ENCODE data around the gene PHC2. TPM values are rescaled to one million over a fixed set of nuclear protein-coding genes. Genes with fewer than 3 reads are reported as not detected.

Gene PHC2
- total RNA-seq, 2 experiments from 2014 or later = 37.7 to 39.5 TPM

DNA sequence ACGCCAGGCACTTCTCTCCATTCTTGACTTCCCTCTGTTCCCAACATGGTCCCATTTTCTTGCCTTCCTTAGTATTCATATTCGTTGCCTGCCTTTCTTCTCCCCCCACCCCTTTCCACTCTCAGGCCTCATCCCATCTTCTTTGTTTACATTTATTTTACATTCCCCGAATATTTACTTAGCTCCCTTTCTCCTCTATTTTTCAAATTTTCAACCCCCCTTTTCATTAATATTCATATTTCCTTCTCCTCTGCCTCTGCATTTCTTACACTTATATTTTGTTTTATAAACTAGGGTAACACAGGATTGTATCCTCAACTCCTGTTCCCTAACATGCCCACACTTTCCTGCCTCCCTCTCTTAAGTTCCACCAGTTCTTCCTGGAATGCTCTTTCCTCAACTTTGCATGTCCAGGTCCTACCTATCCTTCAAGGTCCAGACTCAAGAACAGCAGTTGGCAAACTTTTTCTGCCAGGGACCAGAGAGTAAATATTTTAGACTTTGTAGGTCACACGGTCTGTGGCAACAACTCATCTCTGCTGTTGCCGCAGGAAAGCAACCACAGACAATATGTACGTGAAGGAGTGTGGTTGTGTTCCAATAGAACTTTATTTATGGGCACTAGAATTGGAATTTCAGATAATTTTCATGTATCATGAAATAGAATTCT is 80.1 kb downstream of the PHC2 start:
- Mint-ChIP-seq H3K27ac (peak overlapping the region; percentile 84), H3K9me3 (no peaks in the 10 kb centered on the region), H3K36me3 (ENCODE audit: low read depth) (peaks cover 18% of the 10 kb centered on the region), H3K27me3 (no peaks in the 10 kb centered on the region), H3K4me1 (ENCODE audit: low read depth) (peaks cover 39% of the 10 kb centered on the region), H3K4me3 (peak overlapping the region; percentile 87)
- ATAC-seq (ENCODE audit: poor library complexity) = no peak
- H3K27me3 ChIP-seq (ENCODE audit: control insufficient read depth in 1 of 2, insufficient read depth in 2 of 2, low read length in 2 of 2) = no peaks in the 10 kb centered on the region
- no peak for DNase-seq
- H3K4me3 ChIP-seq (ENCODE audit: low read length) = peak overlapping the region; percentile 90
- H3K36me3 ChIP-seq (ENCODE audit: insufficient read depth, low read length) = no peaks in the 10 kb centered on the region
- peaks cover 30% of the 10 kb centered on the region for H3K4me1 ChIP-seq (ENCODE audit: insufficient read depth, low read length)
- CTCF ChIA-PET = interaction anchor here (0.9 kb wide), 1 partner anchor 224 kb away, joined by 3 read pairs; no protein-coding TSS in a partner anchor
- no peak overlapping the region for H3K27ac ChIP-seq (ENCODE audit: low read depth in 1 of 2, low read length in 2 of 2)
- POLR2A ChIA-PET = interaction anchor here (1.0 to 4.1 kb wide), 5 partner anchors 39 to 223 kb away, joined by 3 to 11 read pairs (median 9); partner anchors contain the start of gene TRIM62
- TF ChIP-seq, protein P1, sequence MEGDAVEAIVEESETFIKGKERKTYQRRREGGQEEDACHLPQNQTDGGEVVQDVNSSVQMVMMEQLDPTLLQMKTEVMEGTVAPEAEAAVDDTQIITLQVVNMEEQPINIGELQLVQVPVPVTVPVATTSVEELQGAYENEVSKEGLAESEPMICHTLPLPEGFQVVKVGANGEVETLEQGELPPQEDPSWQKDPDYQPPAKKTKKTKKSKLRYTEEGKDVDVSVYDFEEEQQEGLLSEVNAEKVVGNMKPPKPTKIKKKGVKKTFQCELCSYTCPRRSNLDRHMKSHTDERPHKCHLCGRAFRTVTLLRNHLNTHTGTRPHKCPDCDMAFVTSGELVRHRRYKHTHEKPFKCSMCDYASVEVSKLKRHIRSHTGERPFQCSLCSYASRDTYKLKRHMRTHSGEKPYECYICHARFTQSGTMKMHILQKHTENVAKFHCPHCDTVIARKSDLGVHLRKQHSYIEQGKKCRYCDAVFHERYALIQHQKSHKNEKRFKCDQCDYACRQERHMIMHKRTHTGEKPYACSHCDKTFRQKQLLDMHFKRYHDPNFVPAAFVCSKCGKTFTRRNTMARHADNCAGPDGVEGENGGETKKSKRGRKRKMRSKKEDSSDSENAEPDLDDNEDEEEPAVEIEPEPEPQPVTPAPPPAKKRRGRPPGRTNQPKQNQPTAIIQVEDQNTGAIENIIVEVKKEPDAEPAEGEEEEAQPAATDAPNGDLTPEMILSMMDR (IDR thresholded peaks at IDR 0.05) = no peak
- intact Hi-C loops (cut with DNase I, micrococcal nuclease) = loop anchor here in 1 of 2 experiments (2.0 to 5.0 kb wide), 4 partner anchors 122 to 533 kb away; partner anchors contain the start of genes AZIN2, S100PBP, YARS1 and ZSCAN20
- H3K9me3 ChIP-seq (ENCODE audit: control insufficient read depth in 1 of 2, insufficient read depth in 1 of 2, low read length in 2 of 2) = no peaks in the 10 kb centered on the region

DNA sequence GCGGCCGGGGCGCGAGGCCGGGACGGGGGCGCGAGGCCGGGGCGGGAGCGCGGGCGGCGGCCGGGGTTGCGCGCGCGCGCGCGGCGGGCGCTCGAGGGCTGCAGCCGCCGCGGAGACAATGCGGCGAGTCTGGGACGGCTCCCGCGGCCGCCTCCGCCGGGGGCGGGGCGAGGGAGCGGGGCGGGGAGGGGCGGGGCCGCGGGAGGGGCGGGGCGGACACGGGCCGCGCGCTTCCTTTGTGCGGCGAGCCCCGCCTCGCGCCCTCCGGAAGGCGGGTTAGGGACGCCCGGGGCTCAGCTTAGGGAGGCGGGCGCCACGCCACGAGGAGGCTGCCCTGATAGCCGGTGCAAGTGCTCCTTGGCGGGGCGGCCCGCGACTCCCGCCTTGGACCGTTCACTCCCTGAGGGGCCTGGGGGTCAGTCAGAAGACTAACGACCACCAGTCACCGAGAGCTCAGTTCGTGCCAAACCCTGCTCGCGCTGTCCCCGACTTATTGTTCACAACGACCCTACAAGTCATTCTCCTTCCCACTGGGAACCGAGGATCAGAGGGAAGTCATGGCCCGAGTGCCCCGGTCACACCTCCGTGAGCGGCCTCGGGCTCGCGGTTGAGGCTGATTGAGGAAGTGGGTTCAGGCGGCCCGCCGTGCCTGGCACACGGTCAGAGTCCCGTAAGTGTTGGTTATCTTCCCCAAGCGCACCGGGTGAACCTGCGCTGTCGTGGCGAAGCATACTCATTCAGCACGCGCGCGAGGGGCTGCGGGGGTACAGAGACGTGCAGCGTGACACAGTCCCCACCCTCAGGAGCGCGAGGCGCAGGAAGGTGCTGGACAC is 80.9 kb downstream of the PHC2 start:
- TF ChIP-seq, protein P1 (IDR thresholded peaks at IDR 0.05) = no peak
- Mint-ChIP-seq H3K4me1 (ENCODE audit: low read depth) (peaks cover 46% of the 10 kb centered on the region), H3K27ac (peak overlapping the region; percentile 84), H3K27me3 (no peaks in the 10 kb centered on the region), H3K36me3 (ENCODE audit: low read depth) (peaks cover 18% of the 10 kb centered on the region), H3K9me3 (no peaks in the 10 kb centered on the region), H3K4me3 (peak overlapping the region; percentile 87)
- H3K27ac ChIP-seq (ENCODE audit: low read depth in 1 of 2, low read length in 2 of 2) = peak overlapping the region in 1 of 2 donors; percentile 56
- ATAC-seq (ENCODE audit: poor library complexity) (peak; percentile 86), DNase-seq (peak; percentile 53 to 92 (median 74))
- H3K9me3 ChIP-seq (ENCODE audit: control insufficient read depth in 1 of 2, insufficient read depth in 1 of 2, low read length in 2 of 2) = no peaks in the 10 kb centered on the region
- peak overlapping the region; percentile 90 for H3K4me3 ChIP-seq (ENCODE audit: low read length)
- no peaks in the 10 kb centered on the region for H3K36me3 ChIP-seq (ENCODE audit: insufficient read depth, low read length)
- H3K4me1 ChIP-seq (ENCODE audit: insufficient read depth, low read length) = peaks cover 30% of the 10 kb centered on the region
- CTCF ChIA-PET = interaction anchor here (0.9 kb wide), 1 partner anchor 223 kb away, joined by 3 read pairs; no protein-coding TSS in a partner anchor
- H3K27me3 ChIP-seq (ENCODE audit: control insufficient read depth in 1 of 2, insufficient read depth in 2 of 2, low read length in 2 of 2) = no peaks in the 10 kb centered on the region
- intact Hi-C loops (cut with DNase I, micrococcal nuclease) = loop anchor here in 1 of 2 experiments (2.0 to 5.0 kb wide), 5 partner anchors 91 to 533 kb away; partner anchors contain the start of genes AZIN2, S100PBP, YARS1 and ZSCAN20
- POLR2A ChIA-PET = interaction anchor here (0.6 to 4.1 kb wide), 11 partner anchors 13 to 699 kb away, joined by 3 to 11 read pairs (median 4); partner anchors contain the start of genes RBBP4 and TRIM62

DNA sequence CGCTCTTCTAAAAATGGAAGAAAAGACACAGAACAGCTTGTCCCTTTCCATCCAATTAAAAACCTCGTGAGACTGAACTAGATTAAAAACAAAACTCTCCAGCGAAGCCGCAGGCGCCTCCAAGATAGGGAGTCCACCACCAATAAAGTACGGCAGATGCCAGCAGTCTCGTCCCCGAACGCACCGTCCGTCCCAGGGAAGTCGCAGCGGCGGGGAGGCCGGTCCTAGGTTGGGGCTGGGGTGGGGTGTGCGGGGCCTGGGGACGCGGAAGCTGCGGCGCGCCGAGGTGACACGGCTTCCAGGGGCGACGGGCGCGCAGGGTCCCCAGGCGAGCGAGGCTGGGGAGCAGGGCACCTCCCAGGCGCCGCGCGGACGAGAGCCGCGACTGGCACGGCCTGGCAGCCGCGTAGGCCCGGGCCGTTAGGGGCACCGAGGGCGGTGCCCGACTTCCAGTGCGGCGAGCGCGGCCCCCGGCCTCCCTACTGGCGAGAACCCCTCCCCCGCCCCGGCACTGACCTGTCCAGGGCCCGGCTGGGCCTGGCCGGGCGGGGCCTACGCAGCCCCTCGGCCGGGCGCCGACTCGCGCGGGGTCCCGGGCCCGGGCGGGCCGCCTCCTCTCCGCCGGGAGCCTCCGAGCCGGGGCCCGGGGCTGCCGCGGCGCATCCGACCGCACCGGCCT is 81.7 kb downstream of the PHC2 start:
- H3K36me3 Mint-ChIP-seq (ENCODE audit: low read depth) = peaks cover 19% of the 10 kb centered on the region
- Histone ChIP-seq H3K27me3 (ENCODE audit: control insufficient read depth in 1 of 2, insufficient read depth in 2 of 2, low read length in 2 of 2) (no peaks in the 10 kb centered on the region), H3K36me3 (ENCODE audit: insufficient read depth, low read length) (peaks cover 2% of the 10 kb centered on the region), H3K4me1 (ENCODE audit: insufficient read depth, low read length) (peaks cover 30% of the 10 kb centered on the region), H3K9me3 (ENCODE audit: control insufficient read depth in 1 of 2, insufficient read depth in 1 of 2, low read length in 2 of 2) (no peaks in the 10 kb centered on the region), H3K4me3 (ENCODE audit: low read length) (peak overlapping the region; percentile 56), H3K27ac (ENCODE audit: low read depth in 1 of 2, low read length in 2 of 2) (no peak overlapping the region)
- ATAC-seq (ENCODE audit: poor library complexity) (peak; percentile 30), DNase-seq (peak; percentile 4 to 73 (median 35))
- POLR2A ChIA-PET = interaction anchor here (0.7 to 4.1 kb wide), 12 partner anchors 10 to 698 kb away, joined by 3 to 11 read pairs (median 4); partner anchors contain the start of genes RBBP4, RNF19B and TRIM62
- H3K4me3 Mint-ChIP-seq = peak overlapping the region; percentile 99
- H3K4me1 Mint-ChIP-seq (ENCODE audit: low read depth) = peaks cover 51% of the 10 kb centered on the region
- CTCF ChIA-PET = interaction anchor here (0.9 kb wide), 1 partner anchor 222 kb away, joined by 3 read pairs; no protein-coding TSS in a partner anchor
- H3K27ac Mint-ChIP-seq = peak overlapping the region; percentile 89
- TF ChIP-seq, protein P1 (IDR thresholded peaks at IDR 0.05) = no peak
- intact Hi-C loops (cut with DNase I, micrococcal nuclease) = loop anchor here in 1 of 2 experiments (2.0 kb wide), 1 partner anchor 90 kb away; no protein-coding TSS in a partner anchor
- no peaks in the 10 kb centered on the region for H3K27me3 Mint-ChIP-seq
- no peaks in the 10 kb centered on the region for H3K9me3 Mint-ChIP-seq

All from CD4-positive, alpha-beta T cell (primary cell).